ENCODE data around the gene SPATA32.

The SPATA32 gene

GRCh38 chr17:45277992-45278391 lies 16.1 kb upstream of the SPATA32 start:
- TF ChIP-seq CTCF (IDR thresholded peaks at IDR 0.05; ENCODE audit: low read depth, low read length, poor library complexity, severe bottlenecking) (no peak), EZH2phosphoT487 (IDR thresholded peaks at IDR 0.05; ENCODE audit: borderline replicate concordance, low read length) (no peak)
- H3K27me3 ChIP-seq (ENCODE audit: control insufficient read depth, low read length) = no peaks in the 10 kb centered on the region
- peaks cover 21% of the 10 kb centered on the region for H3K36me3 ChIP-seq (ENCODE audit: control insufficient read depth, low read length)
- H4K20me1 ChIP-seq (ENCODE audit: control insufficient read depth, insufficient read depth, low read depth, low read length) = no peaks in the 10 kb centered on the region; the same call in 1 of the 2 replicates
- no peak overlapping the region for H3K4me2 ChIP-seq (ENCODE audit: low read length)
- no peak overlapping the region for H3K27ac ChIP-seq (ENCODE audit: low read depth, low read length)
- H3K4me1 ChIP-seq (ENCODE audit: control insufficient read depth, low read length) = peaks cover 4% of the 10 kb centered on the region; the same call in 1 of the 2 replicates
- no peak overlapping the region for H3K4me3 ChIP-seq (ENCODE audit: low read length)
- no peaks in the 10 kb centered on the region for H3K79me2 ChIP-seq (ENCODE audit: control insufficient read depth, low read length)
- no peaks in the 10 kb centered on the region for H3K9me2 ChIP-seq (replicated peaks; ENCODE audit: control insufficient read depth, low read length)
- H3F3A ChIP-seq (ENCODE audit: control insufficient read depth, insufficient read depth) = peaks cover 8% of the 10 kb centered on the region; the same call in 1 of the 2 replicates
- no peaks in the 10 kb centered on the region for H3K9me3 ChIP-seq (ENCODE audit: control insufficient read depth, insufficient read depth, low read length)

- H3K9me3 ChIP-seq (ENCODE audit: control insufficient read depth, insufficient read depth, low read length) = no peaks in the 10 kb centered on the region
- H3K4me1 ChIP-seq (ENCODE audit: control insufficient read depth, low read length) = peaks cover 4% of the 10 kb centered on the region; the same call in 1 of the 2 replicates
- no peak overlapping the region for H3K4me3 ChIP-seq (ENCODE audit: low read length)
- H4K20me1 ChIP-seq (ENCODE audit: control insufficient read depth, insufficient read depth, low read depth, low read length) = no peaks in the 10 kb centered on the region; the same call in 1 of the 2 replicates
- no peak overlapping the region for H3K27ac ChIP-seq (ENCODE audit: low read depth, low read length)
- no peak overlapping the region for H3K4me2 ChIP-seq (ENCODE audit: low read length)
- H3K27me3 ChIP-seq (ENCODE audit: control insufficient read depth, low read length) = no peaks in the 10 kb centered on the region
- H3K36me3 ChIP-seq (ENCODE audit: control insufficient read depth, low read length) = peaks cover 15% of the 10 kb centered on the region; the same call in 1 of the 2 replicates
- no peaks in the 10 kb centered on the region for H3K79me2 ChIP-seq (ENCODE audit: control insufficient read depth, low read length)
- no peaks in the 10 kb centered on the region for H3K9me2 ChIP-seq (replicated peaks; ENCODE audit: control insufficient read depth, low read length)
- peaks cover 8% of the 10 kb centered on the region; the same call in 1 of the 2 replicates for H3F3A ChIP-seq (ENCODE audit: control insufficient read depth, insufficient read depth)
- TF ChIP-seq EZH2phosphoT487 (IDR thresholded peaks at IDR 0.05; ENCODE audit: borderline replicate concordance, low read length) (no peak), CTCF (IDR thresholded peaks at IDR 0.05; ENCODE audit: low read depth, low read length, poor library complexity, severe bottlenecking) (peak; percentile 70)
Observed at GRCh38 chr17:45277216-45277849, 15.4 kb upstream of the SPATA32 start.

- H3K27ac ChIP-seq (ENCODE audit: low read depth, low read length) = no peak overlapping the region
- TF ChIP-seq CTCF (IDR thresholded peaks at IDR 0.05; ENCODE audit: low read depth, low read length, poor library complexity, severe bottlenecking) (no peak), EZH2phosphoT487 (IDR thresholded peaks at IDR 0.05; ENCODE audit: borderline replicate concordance, low read length) (no peak)
- H3K4me1 ChIP-seq (ENCODE audit: control insufficient read depth, low read length) = peaks cover 4% of the 10 kb centered on the region; the same call in 1 of the 2 replicates
- H3K4me3 ChIP-seq (ENCODE audit: low read length) = no peak overlapping the region
- no peaks in the 10 kb centered on the region for H3K27me3 ChIP-seq (ENCODE audit: control insufficient read depth, low read length)
- no peaks in the 10 kb centered on the region for H3K79me2 ChIP-seq (ENCODE audit: control insufficient read depth, low read length)
- no peaks in the 10 kb centered on the region for H3K9me2 ChIP-seq (replicated peaks; ENCODE audit: control insufficient read depth, low read length)
- no peak overlapping the region for H3K4me2 ChIP-seq (ENCODE audit: low read length)
- H4K20me1 ChIP-seq (ENCODE audit: control insufficient read depth, insufficient read depth, low read depth, low read length) = no peaks in the 10 kb centered on the region; the same call in 1 of the 2 replicates
- H3K36me3 ChIP-seq (ENCODE audit: control insufficient read depth, low read length) = peaks cover 16% of the 10 kb centered on the region
- no peaks in the 10 kb centered on the region for H3K9me3 ChIP-seq (ENCODE audit: control insufficient read depth, insufficient read depth, low read length)
- peaks cover 8% of the 10 kb centered on the region; the same call in 1 of the 2 replicates for H3F3A ChIP-seq (ENCODE audit: control insufficient read depth, insufficient read depth)
Observed at GRCh38 chr17:45276031-45276430, 14.1 kb upstream of the SPATA32 start.

Data from DOHH2 (cell line).